DMS53 treated with DMSO at 0.1 percent for 48 hours (cell line): Measurements from ENCODE around the gene TFAM.

Source experiments
- DNase-seq: peaks from one replicate; lab custom pipeline; 2025; ENCODE audit not compliant: unreplicated experiment; lab: John Stamatoyannopoulos, UW

TFAM gene

DNA sequence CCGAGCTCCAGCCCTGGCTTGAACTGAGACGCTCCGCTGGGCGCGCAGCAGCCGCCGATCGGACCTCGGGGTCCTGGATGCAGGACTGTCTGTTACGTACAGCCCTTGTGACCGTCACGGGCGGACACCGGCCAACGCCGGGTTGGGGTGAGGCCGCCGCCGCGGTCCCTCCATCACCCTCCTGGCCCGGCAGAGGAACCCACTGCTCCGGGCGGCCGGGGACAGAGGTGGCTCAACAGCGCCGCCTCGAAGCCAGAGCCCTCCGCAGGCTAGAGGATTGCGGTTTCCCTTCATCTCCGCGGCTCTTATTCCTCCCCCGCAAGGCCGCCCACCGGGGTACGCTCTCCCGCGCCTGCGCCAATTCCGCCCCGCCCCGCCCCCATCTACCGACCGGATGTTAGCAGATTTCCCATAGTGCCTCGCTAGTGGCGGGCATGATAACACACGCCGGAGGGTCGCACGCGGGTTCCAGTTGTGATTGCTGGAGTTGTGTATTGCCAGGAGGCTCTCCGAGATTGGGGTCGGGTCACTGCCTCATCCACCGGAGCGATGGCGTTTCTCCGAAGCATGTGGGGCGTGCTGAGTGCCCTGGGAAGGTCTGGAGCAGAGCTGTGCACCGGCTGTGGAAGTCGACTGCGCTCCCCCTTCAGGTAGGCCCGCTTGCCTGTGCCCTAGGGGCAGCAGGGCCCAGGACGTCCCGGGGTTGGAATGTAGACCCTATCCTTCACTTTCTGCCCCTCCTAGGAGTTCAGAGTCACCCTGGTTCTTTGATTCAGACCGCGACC, at the start of gene TFAM:
Gene TFAM, plus strand, starts transcription at position 412 of the 785 bp plus-strand sequence. Its CDS starts 138 bp downstream, at position 550.
- peak; percentile 87 for DNase-seq

DNA sequence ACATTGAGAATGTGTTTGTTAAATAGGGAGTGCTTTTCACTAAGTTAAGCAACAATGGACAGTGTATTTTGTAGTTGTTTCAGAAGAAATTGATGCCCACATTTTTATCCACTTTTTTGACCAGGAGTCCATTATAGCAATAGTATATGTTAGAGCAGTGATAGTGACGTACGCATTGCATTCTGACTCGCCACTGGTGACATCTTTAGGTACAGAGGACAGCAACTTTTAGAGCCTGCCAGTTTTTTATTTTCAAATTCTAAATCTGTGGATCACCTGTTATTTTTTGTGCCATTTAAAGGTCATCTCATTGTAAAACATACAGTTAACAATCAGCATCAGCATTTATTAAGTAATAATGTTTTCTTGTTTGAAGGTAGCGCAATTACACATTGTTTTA, 49.0 kb upstream of the TFAM start:
- DNase-seq = no peak

DNA sequence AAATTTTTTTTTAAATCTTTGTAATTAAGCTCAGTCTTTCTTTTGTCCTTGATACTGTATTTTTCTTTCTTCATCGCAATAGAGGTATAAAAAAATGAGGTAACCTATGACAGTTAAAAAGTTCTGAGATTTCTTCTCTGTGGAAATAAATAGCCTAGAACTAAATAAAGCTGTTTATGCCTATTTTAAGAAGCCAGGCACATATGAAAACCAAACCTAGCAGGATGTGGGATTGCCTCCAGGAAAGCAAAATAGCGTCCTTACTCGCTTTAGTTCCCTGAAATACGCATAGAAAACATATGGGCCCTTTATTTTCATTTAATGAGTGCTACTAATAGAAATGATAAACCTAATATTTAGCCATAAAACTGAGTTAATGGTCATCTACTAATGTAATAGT, 43.8 kb upstream of the TFAM start:
- DNase-seq = no peak

DNA sequence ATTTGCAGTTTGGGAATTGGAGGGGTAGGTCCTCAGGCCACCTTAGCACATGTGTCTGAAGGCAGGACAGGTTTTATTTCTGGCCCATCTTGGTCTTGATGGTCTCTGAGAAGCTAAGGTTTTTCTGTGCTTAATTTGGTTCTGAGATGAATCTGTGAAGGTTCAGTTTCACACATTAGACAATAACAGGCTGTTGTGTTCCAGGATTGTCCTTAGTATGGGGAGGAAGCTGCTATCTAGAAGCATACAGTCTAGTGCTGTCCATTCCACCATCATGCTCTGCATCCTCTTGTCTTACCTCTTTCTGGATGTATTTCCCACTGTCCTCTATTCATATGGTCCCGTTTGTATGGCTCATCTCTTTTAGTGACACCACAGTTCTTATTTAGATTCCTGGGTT, 43.3 kb upstream of the TFAM start:
- DNase-seq = no peak

DNA sequence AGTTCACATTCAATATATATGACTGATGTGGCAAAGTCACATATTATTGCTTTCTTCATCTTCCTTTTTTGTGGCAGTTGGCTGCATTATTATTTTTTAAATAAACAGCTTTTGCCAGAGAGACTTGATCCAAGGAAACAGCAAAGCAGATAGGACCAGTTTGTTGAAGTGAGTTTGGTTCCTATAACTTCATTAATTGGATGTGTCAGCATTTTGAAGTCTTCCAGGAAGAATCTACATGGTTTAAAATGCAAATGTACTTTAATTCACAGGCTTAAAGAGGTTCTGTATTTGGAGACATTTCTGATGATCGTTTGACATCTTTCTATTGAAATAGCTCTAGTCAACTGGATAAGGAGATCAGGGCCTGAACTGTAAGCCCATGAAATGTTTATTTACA, 37.2 kb upstream of the TFAM start:
- DNase-seq = no peak

DNA sequence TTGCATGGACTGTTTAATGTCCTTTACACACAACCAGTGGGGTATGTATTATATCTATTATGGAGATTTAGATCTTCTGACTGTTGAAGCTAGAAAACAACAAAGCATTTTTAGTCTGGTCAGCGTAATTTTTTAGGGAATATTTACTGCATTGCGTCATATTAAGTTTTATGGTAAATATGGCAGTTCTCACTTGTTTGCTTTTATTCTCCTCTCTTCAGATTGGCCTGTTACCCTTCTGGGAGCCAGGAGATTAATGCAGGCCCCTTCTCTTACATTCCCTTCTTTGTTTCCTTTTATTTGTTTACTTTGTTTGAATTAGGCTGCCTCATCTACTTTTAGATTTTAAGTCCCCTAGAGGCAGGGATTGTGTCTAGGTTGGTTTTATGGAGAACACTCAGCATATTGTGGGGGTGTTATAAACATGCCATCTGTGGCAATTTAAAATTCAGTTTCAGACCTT, 36.6 kb upstream of the TFAM start:
- no peak for DNase-seq

DNA sequence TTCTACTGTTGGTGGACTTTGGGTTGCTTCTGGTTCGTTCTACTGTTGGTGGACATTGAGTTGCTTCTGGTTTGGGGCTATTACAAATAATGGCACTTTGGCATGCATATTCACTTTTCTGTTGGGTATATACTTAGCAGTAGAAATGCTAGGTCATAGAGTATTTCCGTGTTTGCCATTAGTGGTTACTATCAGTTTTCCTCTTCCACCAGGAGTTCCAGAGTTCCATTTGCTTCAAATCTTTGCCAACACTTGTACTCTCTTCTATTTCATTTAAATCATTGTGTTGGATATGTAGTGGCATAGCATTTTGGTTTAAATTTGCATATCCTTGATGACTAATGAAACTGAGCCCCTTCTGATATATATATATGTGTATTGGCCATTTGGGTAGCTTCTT, 35.2 kb upstream of the TFAM start:
- DNase-seq = no peak

DNA sequence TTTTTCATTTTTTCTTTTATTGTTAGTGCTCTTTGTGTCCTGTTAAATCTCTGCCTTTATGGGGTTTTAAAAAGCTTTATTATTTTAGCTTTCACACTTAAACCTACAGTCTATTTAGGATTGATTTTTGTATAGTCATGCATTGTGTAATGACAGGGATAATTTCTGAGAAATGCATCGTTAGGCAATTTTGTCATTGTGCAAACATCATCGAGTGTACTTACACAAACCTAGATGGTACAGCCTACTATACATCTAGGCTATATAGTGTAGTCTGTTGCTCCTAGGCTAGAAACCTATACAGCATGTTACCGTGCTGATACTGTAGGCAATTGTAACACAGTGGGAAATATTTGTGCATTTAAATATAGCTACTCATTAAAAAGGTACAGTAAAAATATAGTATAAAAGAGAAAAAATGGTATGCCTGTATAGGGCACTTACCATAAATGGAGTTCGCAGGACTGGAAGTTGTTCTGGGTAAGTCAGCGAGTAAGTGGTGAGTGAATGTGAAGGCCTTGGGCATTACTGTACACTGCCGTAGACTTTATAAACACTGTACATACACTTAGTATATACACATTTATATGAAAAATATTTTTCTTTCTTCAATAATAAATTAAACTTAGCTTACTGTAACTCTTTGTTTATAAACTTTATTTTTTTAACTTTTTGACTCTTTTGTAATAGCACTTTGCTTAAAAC, 34.4 kb upstream of the TFAM start:
- no peak for DNase-seq

DNA sequence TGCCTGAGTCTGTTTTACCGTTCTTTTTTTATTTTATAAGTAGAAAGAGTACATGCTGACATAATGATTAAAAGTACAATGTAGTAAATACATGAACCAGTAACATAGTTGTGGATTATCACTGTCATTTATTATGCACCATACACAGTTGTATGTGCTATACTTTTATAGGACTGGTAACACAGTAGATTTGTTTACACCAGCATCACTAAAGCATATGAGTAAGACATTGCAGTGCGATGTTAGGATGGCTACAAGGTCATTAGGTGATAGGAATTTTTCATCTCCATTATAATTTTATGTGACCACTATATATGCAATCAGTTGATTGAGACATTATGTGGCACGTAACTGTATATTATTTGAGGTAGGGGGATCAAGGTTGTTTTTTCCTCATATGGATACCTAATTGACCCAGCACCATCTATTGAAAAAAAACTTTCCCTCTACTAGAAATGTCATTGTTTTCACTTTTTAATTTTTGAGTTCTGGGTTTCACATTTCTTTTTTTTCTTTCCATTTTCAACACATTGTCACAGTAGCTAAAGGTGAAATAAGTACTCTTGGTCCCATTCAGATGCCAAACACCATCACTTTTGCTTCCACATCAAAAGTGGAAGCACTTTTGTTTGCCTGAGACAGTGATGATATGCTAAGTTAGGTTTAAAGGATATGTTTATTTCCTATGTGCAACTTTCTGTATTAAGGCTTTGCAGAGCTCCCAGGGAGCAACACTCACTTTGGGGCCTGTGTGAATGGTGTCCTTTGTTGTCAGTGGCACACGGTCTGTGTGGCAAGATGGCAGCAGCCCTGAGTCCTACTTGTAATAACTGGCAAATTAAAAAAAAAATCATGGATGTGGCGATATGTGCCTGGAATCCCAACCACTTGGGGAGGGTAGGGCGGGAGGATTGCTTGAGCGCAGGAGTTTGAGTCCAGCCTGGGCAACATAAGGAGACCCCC, 33.3 kb upstream of the TFAM start:
- DNase-seq = no peak

DNA sequence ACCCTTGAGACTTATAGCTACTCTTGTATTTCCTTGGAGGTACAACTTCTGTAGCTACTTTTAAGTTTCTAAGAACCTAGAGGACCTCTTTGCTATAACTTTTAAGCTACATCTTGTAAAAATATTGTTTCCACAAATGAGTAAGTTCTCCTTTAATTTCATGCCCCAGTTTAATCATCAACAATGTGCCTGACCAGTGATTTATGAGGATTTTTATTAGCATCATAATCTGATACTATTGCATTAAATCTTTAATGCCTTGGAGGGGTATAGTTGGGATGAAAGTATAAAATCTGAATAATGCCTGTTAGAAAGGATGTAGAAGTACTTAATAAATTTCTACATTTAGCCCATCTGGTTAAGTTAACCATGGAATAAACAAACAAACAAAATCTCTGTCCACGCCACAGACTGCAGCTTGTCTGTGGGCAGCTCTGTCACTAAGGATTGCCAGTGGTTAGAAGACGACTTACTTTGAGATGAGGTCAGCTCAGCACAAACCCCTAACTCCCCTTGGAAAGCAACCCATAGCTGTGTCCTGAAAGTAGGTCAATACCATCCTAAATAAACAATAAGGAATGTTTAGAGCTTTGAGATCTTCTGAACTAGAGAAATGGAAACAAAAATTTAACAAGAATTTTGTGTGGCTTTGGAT, 32.1 kb upstream of the TFAM start:
- DNase-seq = no peak

DNA sequence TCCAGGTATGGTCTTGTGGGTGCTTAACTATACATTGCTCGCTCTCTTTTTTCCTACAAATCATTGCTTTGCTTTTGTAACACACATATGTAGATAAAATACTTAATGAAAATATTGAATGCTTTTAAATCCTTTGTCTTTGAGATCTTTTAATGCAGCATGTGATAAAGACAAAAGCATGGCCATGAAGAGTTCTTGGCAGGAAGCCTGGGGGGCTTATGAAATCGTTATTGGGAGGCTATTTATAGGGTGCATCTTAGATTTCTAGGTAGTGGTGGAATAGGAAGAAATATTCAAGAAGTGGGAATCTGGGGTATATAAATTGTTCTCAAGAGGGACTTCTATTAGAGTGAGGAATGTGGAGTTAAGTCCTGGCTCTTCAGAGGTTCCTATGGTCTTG, 28.5 kb upstream of the TFAM start:
- no peak for DNase-seq

DNA sequence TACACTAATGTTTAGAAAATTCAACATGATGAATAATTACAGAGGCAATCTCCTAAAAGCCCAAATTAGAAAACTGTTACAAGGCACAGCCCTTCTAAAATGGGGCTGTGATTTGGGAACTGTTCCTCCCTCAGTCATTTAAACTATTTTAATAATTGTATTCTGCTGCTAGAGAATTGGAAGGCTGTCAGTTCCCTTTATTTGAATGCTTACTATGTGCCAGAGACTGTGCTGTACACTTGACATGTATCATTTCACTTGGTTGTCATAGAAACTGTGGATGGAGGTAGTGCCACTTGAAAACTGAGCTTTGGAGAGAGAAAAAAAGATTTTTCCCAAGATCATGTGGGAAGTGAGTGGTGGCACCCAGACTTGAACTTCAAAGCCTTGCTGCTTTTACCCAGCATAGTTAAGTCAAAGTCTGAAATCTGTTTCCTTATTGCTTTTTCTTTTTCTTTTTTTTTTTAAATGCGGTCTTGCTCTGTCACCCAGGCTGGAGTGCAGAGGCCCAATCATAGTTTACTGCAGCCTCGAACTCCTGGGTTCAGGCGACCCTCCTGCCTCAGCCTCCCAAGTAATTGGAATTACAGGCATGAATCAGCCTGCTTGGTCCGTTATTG, 26.8 kb upstream of the TFAM start:
- DNase-seq = no peak

DNA sequence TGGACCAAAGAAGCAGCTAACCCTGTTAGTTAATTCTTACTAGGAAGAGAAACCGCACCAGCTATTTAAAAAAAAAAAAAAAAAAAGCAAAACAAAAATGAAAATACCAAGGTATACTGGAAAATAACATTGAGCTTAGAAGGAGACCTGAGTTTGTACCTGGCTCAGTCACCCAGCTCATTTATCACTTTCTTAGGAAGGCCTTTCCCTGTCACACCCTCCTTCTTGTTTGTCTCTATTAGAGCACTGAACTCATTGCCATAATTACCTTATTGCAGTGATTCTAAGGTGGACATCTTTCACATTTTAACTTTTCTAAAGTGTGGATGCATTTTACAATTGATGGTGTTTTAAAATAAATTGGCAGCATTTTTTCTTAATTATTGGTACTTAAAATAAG, 26.3 kb upstream of the TFAM start:
- DNase-seq = no peak

DNA sequence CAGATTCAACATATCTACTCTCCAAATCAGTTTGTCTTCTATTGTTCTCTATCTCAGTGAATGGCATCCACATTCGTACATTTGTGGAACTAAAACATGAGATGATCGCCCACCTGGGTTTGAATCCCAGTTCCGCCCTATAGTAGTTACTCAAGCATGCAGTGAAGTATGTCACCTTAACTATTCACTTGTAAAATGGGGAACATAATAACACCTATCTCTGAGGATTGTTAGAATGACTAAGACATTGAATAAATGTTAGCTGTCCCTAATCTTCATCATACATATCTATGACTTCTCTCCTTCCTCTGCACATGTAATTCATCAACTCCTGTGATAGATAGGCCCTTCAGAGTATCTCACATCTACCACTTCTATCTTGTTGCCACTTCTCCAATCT, 25.7 kb upstream of the TFAM start:
- no peak for DNase-seq

DNA sequence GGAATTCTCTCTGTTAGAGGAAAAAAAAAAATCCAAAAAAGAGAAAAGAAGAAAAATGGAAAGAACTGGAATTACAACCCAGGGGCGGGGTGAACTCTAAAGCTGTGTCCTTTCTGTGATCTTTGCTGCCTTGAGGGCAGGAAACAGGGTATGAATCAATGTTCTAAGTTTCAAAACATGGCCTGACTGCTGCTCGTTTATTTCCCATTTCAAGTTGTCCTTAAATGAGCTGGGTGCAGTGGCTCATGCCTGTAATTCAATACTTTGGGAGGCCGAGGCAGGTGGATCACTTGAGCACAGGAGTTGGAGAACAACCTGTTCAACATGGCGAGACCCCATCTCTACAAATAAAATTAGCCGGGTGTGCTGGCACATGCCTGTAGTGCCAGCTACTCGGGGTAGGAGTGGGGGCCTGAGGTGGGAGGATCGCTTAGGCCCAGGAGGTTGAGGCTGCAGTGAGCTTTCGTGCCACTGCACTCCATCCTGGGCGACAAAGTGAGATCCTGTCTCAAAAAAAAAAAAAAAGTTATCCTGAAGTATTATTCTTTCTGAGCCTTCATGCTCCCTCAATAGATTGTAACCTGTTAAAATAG, 24.7 kb upstream of the TFAM start:
- no peak for DNase-seq

DNA sequence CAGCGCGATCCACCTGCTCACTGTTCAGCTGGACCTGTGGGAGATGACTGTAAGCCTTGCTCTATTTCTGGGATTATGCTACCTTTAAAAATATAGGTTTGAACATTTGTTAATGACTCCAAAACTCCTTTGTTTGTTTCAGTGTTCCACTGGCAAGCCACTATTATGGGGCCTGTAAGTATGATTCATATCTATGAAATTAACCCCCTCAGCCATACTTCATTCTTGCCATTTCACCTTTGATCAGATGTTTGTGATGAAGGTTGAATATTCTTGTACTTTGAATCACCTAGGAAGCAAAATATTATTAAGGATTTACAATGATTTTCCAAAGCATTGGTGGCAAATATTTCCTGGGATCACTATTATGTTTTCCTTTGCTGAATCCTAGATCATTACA, 23.9 kb upstream of the TFAM start:
- DNase-seq = no peak

DNA sequence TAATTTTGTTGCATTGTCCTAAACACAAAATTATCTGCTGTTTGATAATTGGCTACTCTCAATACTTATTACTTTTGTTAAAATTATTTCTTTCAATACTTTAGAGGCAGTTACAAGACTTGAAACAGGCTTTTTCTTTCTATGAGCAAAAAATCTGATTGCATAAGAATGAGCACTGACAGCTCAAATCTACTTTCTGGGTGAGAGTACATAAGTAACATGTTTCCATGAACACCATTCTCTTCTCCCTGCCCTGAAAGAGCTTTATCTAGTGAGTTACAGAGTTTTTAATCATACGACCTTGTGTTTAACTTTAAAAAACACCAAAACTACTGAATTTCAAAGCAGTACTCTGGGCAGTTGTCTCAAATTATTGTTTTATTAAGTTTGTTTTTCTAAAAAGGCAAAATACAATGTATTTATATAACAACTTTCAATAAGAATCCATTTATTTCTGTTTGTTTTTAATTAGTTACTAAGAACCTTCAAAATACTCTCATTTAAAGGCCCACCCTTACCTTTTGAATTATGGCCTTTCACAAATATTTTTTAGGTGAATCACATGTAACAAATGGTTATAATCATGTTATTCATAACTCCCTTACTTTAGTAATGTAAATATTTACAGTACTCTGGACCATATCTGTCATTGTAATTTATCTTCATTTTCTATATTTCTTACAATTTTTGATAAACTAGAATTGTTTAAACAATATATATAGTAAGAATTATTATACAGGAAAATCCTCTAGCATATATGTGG, 23.0 kb upstream of the TFAM start:
- DNase-seq = no peak

DNA sequence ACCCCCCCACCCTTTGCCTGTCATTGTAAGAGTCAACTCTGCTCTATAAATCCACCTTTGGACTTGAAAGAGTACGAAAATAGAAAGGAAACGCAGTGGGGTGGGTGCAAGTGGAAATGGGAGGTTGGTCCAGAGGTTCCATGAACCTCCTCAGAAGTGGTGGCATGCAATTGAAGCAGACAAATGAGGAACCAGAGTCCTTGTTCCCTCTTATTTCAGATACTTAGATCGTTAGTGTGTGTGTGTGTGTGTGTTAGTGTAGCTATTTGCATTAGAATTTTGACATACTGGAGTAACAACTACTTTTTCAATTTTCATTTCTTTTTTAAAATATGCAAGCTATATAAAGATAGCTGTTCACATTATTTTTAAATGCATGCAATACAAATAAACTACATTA, 18.1 kb upstream of the TFAM start:
- DNase-seq = no peak

DNA sequence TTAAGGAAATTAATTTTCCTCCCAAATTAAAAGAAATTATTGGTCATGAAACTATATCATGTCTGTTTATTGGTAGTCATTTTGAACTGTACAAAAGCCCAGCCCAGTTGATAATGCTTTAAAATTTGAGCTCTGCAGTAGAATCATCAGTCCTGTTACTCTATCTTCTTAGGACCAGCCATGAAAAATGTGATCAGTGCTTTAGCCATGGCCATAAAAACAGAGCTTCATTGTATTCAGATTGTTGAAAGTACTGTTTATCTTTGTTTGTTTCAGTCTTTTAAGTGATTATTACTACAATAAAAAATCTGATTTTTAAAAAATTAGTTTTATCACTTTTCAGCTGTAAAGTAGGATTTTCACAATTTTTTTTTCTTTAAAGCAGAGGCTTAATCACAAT, 13.7 kb upstream of the TFAM start:
- no peak for DNase-seq
